GM21576 (cell line): ENCODE measurements around the gene CHCHD4.

Source experiments
- ATAC-seq: cut with Tn5 transposase; IDR thresholded peaks from one replicate; pipeline ENCODE4 v1.9.1; 2021; ENCODE audit warnings: mild to moderate bottlenecking, moderate library complexity; ENCODE audit not compliant: unreplicated experiment

CHCHD4 gene

GRCh38 chr3:14150491-14151230 lies 26.0 kb upstream of the CHCHD4 start:
- no peak for ATAC-seq

- ATAC-seq: no peak
Measured at GRCh38 chr3:14150078-14150477, 25.4 kb upstream of the CHCHD4 start.

- ATAC-seq: no peak
Measured at GRCh38 chr3:14148041-14148985, 23.6 kb upstream of the CHCHD4 start.

- no peak for ATAC-seq
Measured at GRCh38 chr3:14147617-14148016, 22.9 kb upstream of the CHCHD4 start.

GRCh38 chr3:14147066-14147435 lies 22.4 kb upstream of the CHCHD4 start:
- no peak for ATAC-seq

- no peak for ATAC-seq
Measured at GRCh38 chr3:14146381-14147065, 21.9 kb upstream of the CHCHD4 start.

- ATAC-seq: no peak
Measured at GRCh38 chr3:14145670-14146380, 21.2 kb upstream of the CHCHD4 start.

GRCh38 chr3:14145236-14145635 lies 20.6 kb upstream of the CHCHD4 start:
- no peak for ATAC-seq

GRCh38 chr3:14144423-14145075 lies 19.9 kb upstream of the CHCHD4 start:
- peak; percentile 95 for ATAC-seq

GRCh38 chr3:14143271-14144225 lies 18.9 kb upstream of the CHCHD4 start:
- no peak for ATAC-seq

- no peak for ATAC-seq
Measured at GRCh38 chr3:14142567-14143270, 18.0 kb upstream of the CHCHD4 start.

- ATAC-seq: no peak
Measured at GRCh38 chr3:14141602-14142341, 17.1 kb upstream of the CHCHD4 start.

GRCh38 chr3:14141144-14141543 lies 16.5 kb upstream of the CHCHD4 start:
- no peak for ATAC-seq

GRCh38 chr3:14140668-14141067 lies 16.0 kb upstream of the CHCHD4 start:
- ATAC-seq: no peak

- no peak for ATAC-seq
Measured at GRCh38 chr3:14139771-14140170, 15.1 kb upstream of the CHCHD4 start.

GRCh38 chr3:14138878-14139655 lies 14.4 kb upstream of the CHCHD4 start:
- ATAC-seq: no peak
